ENCODE measurements around the gene BAHCC1.
A peak's percentile ranks its signal among the peaks of the same experiment; 100 is the strongest.

The BAHCC1 gene

GRCh38 chr17:81399481-81400153 lies 4.4 kb downstream of the BAHCC1 start:
- H3K9me3 ChIP-seq (ENCODE audit: insufficient read depth, low read depth, low read length): no peaks in the 10 kb centered on the region
- peaks cover 24% of the 10 kb centered on the region for H4K20me1 ChIP-seq (ENCODE audit: insufficient read depth, low read length, poor library complexity, severe bottlenecking)
- no peaks in the 10 kb centered on the region for H3K36me3 ChIP-seq (ENCODE audit: insufficient read depth, low read length)
- H3K4me3 ChIP-seq (ENCODE audit: low read length, poor library complexity, severe bottlenecking): peak overlapping the region; percentile 81
- H3K27me3 ChIP-seq (ENCODE audit: insufficient read depth, low read length, poor library complexity, severe bottlenecking): peaks cover 8% of the 10 kb centered on the region
- H2AFZ ChIP-seq (ENCODE audit: low read length): no peak overlapping the region
- H3F3A ChIP-seq (ENCODE audit: low read depth): no peaks in the 10 kb centered on the region
- no peak for TF ChIP-seq EZH2phosphoT487 (IDR thresholded peaks at IDR 0.05; ENCODE audit: borderline replicate concordance)
- TF ChIP-seq CTCF (conservative IDR thresholded peaks at IDR 0.05; ENCODE audit: low read length): no peak
- peak overlapping the region; percentile 79 for H3K4me2 ChIP-seq (ENCODE audit: low read depth, low read length, poor library complexity, severe bottlenecking)
- H3K4me1 ChIP-seq (ENCODE audit: insufficient read depth, low read length, poor library complexity, severe bottlenecking): peaks cover 27% of the 10 kb centered on the region
- H3K9me2 ChIP-seq (replicated peaks; ENCODE audit: low read depth, low read length): no peaks in the 10 kb centered on the region
- H3K79me2 ChIP-seq (ENCODE audit: insufficient read depth, low read length): peaks cover 94% of the 10 kb centered on the region
- peak overlapping the region; percentile 93 for H3K9ac ChIP-seq (ENCODE audit: low read depth, low read length, poor library complexity, severe bottlenecking)

DNA sequence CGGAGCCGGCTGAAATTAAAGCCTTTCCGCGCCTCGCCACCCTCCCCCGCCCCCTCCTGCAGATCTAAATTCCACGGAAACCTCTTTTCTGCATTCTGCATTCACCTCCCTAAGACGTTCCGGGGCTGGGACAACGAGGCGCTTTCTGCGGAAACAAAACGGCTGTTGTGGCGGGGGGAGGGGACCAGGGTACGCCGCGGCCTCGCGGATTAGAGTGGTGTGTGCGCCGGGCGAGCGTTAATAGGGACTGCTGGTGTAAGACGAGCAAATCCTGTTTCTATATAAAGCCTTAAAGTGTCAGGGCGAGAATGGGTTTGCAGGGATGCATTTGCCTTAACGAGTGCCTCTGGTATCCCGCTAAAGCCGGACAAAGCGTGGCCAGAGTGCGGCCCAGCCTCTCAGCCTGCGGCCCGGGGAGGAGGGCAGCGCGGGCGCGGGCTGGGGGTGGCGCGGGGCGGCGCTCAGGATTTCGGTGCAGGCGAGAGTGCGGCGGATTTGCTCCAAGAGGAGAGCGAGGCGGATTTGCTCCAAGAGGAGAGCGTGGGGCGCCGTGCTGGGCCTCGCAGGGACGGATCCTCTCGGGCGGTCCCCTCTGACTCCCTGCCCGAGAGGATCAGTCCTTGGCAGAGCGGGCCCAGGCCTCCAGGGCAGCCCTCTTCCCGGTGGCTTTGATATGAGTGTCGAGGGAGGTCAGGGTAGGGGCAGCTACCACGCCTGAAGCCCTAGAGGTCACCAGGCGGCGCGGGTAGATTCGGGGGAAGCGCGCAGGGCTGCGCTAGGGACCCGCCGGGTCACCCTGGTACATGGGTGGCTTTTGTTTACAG lies 5.1 kb downstream of the BAHCC1 start:
- Histone ChIP-seq H3K27me3 (ENCODE audit: insufficient read depth, low read length, poor library complexity, severe bottlenecking) (peaks cover 8% of the 10 kb centered on the region), H3K36me3 (ENCODE audit: insufficient read depth, low read length) (no peaks in the 10 kb centered on the region), H3K4me1 (ENCODE audit: insufficient read depth, low read length, poor library complexity, severe bottlenecking) (peaks cover 26% of the 10 kb centered on the region)

GRCh38 chr17:81400996-81401722 lies 5.9 kb downstream of the BAHCC1 start:
- no peaks in the 10 kb centered on the region for H3F3A ChIP-seq (ENCODE audit: low read depth)
- TF ChIP-seq EZH2phosphoT487 (IDR thresholded peaks at IDR 0.05; ENCODE audit: borderline replicate concordance) (no peak), CTCF (conservative IDR thresholded peaks at IDR 0.05; ENCODE audit: low read length) (no peak)
- no peaks in the 10 kb centered on the region for H3K9me2 ChIP-seq (replicated peaks; ENCODE audit: low read depth, low read length)
- peak overlapping the region; percentile 79 for H3K4me2 ChIP-seq (ENCODE audit: low read depth, low read length, poor library complexity, severe bottlenecking)
- H3K27me3 ChIP-seq (ENCODE audit: insufficient read depth, low read length, poor library complexity, severe bottlenecking): peaks cover 1% of the 10 kb centered on the region
- H3K79me2 ChIP-seq (ENCODE audit: insufficient read depth, low read length): peaks cover 96% of the 10 kb centered on the region
- peak overlapping the region; percentile 93 for H3K9ac ChIP-seq (ENCODE audit: low read depth, low read length, poor library complexity, severe bottlenecking)
- peaks cover 23% of the 10 kb centered on the region for H4K20me1 ChIP-seq (ENCODE audit: insufficient read depth, low read length, poor library complexity, severe bottlenecking)
- no peaks in the 10 kb centered on the region; the same call in 1 of the 2 replicates for H3K36me3 ChIP-seq (ENCODE audit: insufficient read depth, low read length)
- peaks cover 26% of the 10 kb centered on the region for H3K4me1 ChIP-seq (ENCODE audit: insufficient read depth, low read length, poor library complexity, severe bottlenecking)
- H2AFZ ChIP-seq (ENCODE audit: low read length): no peak overlapping the region
- peak overlapping the region; percentile 81 for H3K4me3 ChIP-seq (ENCODE audit: low read length, poor library complexity, severe bottlenecking)
- no peaks in the 10 kb centered on the region for H3K9me3 ChIP-seq (ENCODE audit: insufficient read depth, low read depth, low read length)

More for the DNA sequence above, 5.1 kb downstream of the BAHCC1 start:
- Histone ChIP-seq H3K4me3 (ENCODE audit: low read length, poor library complexity, severe bottlenecking) (peak overlapping the region; percentile 81), H3K4me2 (ENCODE audit: low read depth, low read length, poor library complexity, severe bottlenecking) (peak overlapping the region; percentile 79), H3K9ac (ENCODE audit: low read depth, low read length, poor library complexity, severe bottlenecking) (peak overlapping the region; percentile 93), H3F3A (ENCODE audit: low read depth) (no peaks in the 10 kb centered on the region), H3K9me2 (replicated peaks; ENCODE audit: low read depth, low read length) (no peaks in the 10 kb centered on the region), H3K9me3 (ENCODE audit: insufficient read depth, low read depth, low read length) (no peaks in the 10 kb centered on the region), H4K20me1 (ENCODE audit: insufficient read depth, low read length, poor library complexity, severe bottlenecking) (peaks cover 22% of the 10 kb centered on the region), H3K79me2 (ENCODE audit: insufficient read depth, low read length) (peaks cover 96% of the 10 kb centered on the region), H2AFZ (ENCODE audit: low read length) (no peak overlapping the region)
- no peak for TF ChIP-seq EZH2phosphoT487 (IDR thresholded peaks at IDR 0.05; ENCODE audit: borderline replicate concordance)
